ENCODE results near the gene ASTN2.

Gene ASTN2

GRCh38 chr9:116387934-116388698, 1026.7 kb downstream of the ASTN2 start:
- DNase-seq, result no peak

GRCh38 chr9:116383936-116384335, 1030.9 kb downstream of the ASTN2 start:
- no peak for DNase-seq

GRCh38 chr9:116383133-116383532, 1031.7 kb downstream of the ASTN2 start:
- no peak for DNase-seq

GRCh38 chr9:116382053-116382452, 1032.8 kb downstream of the ASTN2 start:
- DNase-seq, result no peak

- DNase-seq, result no peak
Measured at GRCh38 chr9:116381350-116381749, 1033.5 kb downstream of the ASTN2 start.

- no peak for DNase-seq
Measured at GRCh38 chr9:116380496-116380995, 1034.3 kb downstream of the ASTN2 start.

GRCh38 chr9:116379821-116380220, 1035.0 kb downstream of the ASTN2 start:
- DNase-seq, result no peak

GRCh38 chr9:116378873-116379272, 1036.0 kb downstream of the ASTN2 start:
- DNase-seq, result no peak

- no peak for DNase-seq
Measured at GRCh38 chr9:116377179-116377798, 1037.6 kb downstream of the ASTN2 start.
